ENCODE results near the gene C1QTNF7.

C1QTNF7 gene

DNA sequence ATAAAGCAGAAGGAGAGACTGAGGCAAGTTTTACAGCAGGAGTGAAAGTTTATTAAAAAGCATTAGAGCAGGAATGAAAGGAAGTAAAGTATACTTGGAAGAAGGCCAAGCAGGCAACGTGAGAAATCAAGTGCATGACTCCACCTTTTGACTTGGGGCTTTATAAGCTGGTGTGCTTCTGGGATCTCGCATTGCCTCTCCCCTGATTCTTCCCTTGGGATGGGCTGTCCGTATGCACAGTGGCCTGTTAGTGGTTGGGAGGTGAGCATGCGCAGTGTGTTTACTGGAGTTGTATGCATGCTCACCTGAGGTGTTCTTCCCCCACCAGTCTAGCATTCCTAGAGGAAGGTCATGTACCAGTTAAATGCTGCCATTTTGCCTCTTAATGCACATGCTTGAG lies 29.1 kb upstream of the C1QTNF7 start:
- peaks cover 5% of the 10 kb centered on the region; the same call in 1 of the 2 replicates for H3K27me3 ChIP-seq (ENCODE audit: low read depth, low read length)
- H2AFZ ChIP-seq (ENCODE audit: low read depth, low read length) = no peak overlapping the region
- H3K9ac ChIP-seq (ENCODE audit: low read length) = no peak overlapping the region
- TF ChIP-seq EZH2phosphoT487 (IDR thresholded peaks at IDR 0.05; ENCODE audit: low read depth) = no peak
- no peak for TF ChIP-seq CTCF (IDR thresholded peaks at IDR 0.05; ENCODE audit: low read depth, low read length)
- H3K9me3 ChIP-seq (ENCODE audit: insufficient read depth, low read length) = no peaks in the 10 kb centered on the region
- peaks cover 13% of the 10 kb centered on the region for H3K4me1 ChIP-seq (ENCODE audit: low read length)
- H4K20me1 ChIP-seq (ENCODE audit: insufficient read depth, low read length) = no peaks in the 10 kb centered on the region
- H3K4me2 ChIP-seq (ENCODE audit: low read length) = no peak overlapping the region
- no peaks in the 10 kb centered on the region for H3K79me2 ChIP-seq (ENCODE audit: low read length)
- no peak overlapping the region for H3K27ac ChIP-seq (ENCODE audit: low read length)
- H3K36me3 ChIP-seq (replicated peaks; ENCODE audit: low read depth, low read length) = no peaks in the 10 kb centered on the region
- no peak overlapping the region for H3K4me3 ChIP-seq (ENCODE audit: low read length)

GRCh38 chr4:15400226-15400625 lies 27.6 kb upstream of the C1QTNF7 start:
- Histone ChIP-seq H3K36me3 (replicated peaks; ENCODE audit: low read depth, low read length) (no peaks in the 10 kb centered on the region), H3K79me2 (ENCODE audit: low read length) (no peaks in the 10 kb centered on the region), H4K20me1 (ENCODE audit: insufficient read depth, low read length) (no peaks in the 10 kb centered on the region), H3K9me3 (ENCODE audit: insufficient read depth, low read length) (no peaks in the 10 kb centered on the region), H3K27ac (ENCODE audit: low read length) (no peak overlapping the region), H3K27me3 (ENCODE audit: low read depth, low read length) (peaks cover 9% of the 10 kb centered on the region), H3K4me3 (ENCODE audit: low read length) (no peak overlapping the region), H3K9ac (ENCODE audit: low read length) (no peak overlapping the region), H3K4me2 (ENCODE audit: low read length) (no peak overlapping the region), H2AFZ (ENCODE audit: low read depth, low read length) (no peak overlapping the region), H3K4me1 (ENCODE audit: low read length) (peaks cover 13% of the 10 kb centered on the region)
- TF ChIP-seq EZH2phosphoT487 (IDR thresholded peaks at IDR 0.05; ENCODE audit: low read depth) (no peak), CTCF (IDR thresholded peaks at IDR 0.05; ENCODE audit: low read depth, low read length) (no peak)

DNA sequence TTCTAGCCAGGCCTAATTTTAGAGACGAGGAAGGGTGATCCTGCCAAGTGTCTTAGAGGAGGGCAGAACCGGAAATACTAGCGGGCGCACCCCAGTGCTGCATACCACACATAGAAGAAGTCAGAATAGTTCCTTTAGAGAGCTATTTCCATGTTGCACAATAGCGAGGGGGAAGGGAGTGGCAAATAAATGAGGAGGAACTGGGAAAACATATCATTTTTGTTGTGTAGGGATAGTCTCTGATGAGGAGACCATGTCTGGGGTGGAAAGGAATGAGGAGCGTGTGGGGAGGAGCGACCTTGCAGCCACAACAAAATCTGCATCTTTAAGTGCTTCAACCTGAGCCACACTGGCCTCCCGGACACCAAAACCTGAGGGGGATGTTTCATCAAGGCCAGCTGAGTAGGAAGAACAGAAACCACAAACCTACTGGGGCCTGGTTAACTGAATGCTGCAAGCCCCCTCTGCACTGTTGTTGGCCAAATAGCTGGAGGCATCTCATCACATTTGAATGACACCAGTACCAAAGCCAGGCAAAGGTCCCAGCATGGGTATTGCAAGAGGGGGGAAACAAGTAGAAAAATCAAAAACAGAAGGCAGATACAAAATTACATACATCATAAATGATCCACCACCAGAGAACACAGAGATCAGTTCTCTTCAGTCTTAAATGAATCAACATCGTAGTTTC lies 26.7 kb upstream of the C1QTNF7 start:
- Histone ChIP-seq H3K4me3 (ENCODE audit: low read length) (no peak overlapping the region), H3K9me3 (ENCODE audit: insufficient read depth, low read length) (no peaks in the 10 kb centered on the region), H3K9ac (ENCODE audit: low read length) (no peak overlapping the region), H3K4me2 (ENCODE audit: low read length) (peak overlapping the region; percentile 20; the same call in 1 of the 2 replicates), H3K36me3 (replicated peaks; ENCODE audit: low read depth, low read length) (no peaks in the 10 kb centered on the region), H3K27me3 (ENCODE audit: low read depth, low read length) (peaks cover 13% of the 10 kb centered on the region), H3K27ac (ENCODE audit: low read length) (no peak overlapping the region), H4K20me1 (ENCODE audit: insufficient read depth, low read length) (no peaks in the 10 kb centered on the region), H3K4me1 (ENCODE audit: low read length) (peaks cover 13% of the 10 kb centered on the region), H3K79me2 (ENCODE audit: low read length) (no peaks in the 10 kb centered on the region), H2AFZ (ENCODE audit: low read depth, low read length) (no peak overlapping the region)
- no peak for TF ChIP-seq EZH2phosphoT487 (IDR thresholded peaks at IDR 0.05; ENCODE audit: low read depth)
- TF ChIP-seq CTCF (IDR thresholded peaks at IDR 0.05; ENCODE audit: low read depth, low read length) = no peak

- Histone ChIP-seq H3K9me3 (ENCODE audit: insufficient read depth, low read length) (no peaks in the 10 kb centered on the region), H3K4me1 (ENCODE audit: low read length) (peaks cover 13% of the 10 kb centered on the region), H3K27ac (ENCODE audit: low read length) (no peak overlapping the region), H3K4me2 (ENCODE audit: low read length) (no peak overlapping the region), H3K4me3 (ENCODE audit: low read length) (no peak overlapping the region), H3K27me3 (ENCODE audit: low read depth, low read length) (peaks cover 14% of the 10 kb centered on the region), H3K36me3 (replicated peaks; ENCODE audit: low read depth, low read length) (no peaks in the 10 kb centered on the region), H4K20me1 (ENCODE audit: insufficient read depth, low read length) (no peaks in the 10 kb centered on the region), H3K79me2 (ENCODE audit: low read length) (no peaks in the 10 kb centered on the region), H2AFZ (ENCODE audit: low read depth, low read length) (no peak overlapping the region), H3K9ac (ENCODE audit: low read length) (no peak overlapping the region)
- TF ChIP-seq EZH2phosphoT487 (IDR thresholded peaks at IDR 0.05; ENCODE audit: low read depth) (no peak), CTCF (IDR thresholded peaks at IDR 0.05; ENCODE audit: low read depth, low read length) (no peak)
Measured at GRCh38 chr4:15402146-15402545, 25.7 kb upstream of the C1QTNF7 start.

Measured in OCI-LY3 (cell line).